Stimulated activated CD4-positive, alpha-beta T cell treated with anti-CD3 and anti-CD28 coated beads, TNF-alpha, amount 100 ng/mL, for 4 hours (primary cell): ENCODE measurements around the gene CILP2.
A peak's percentile ranks its signal among the peaks of the same experiment; 100 is the strongest.

ENCODE experiments used
- DNase-seq, 3 experiments: peaks; one replicate each; pipeline ENCODE4 v3.0.0-alpha.2; 2020; ENCODE audit warnings: low read depth in 3 of 3

Gene CILP2

DNA sequence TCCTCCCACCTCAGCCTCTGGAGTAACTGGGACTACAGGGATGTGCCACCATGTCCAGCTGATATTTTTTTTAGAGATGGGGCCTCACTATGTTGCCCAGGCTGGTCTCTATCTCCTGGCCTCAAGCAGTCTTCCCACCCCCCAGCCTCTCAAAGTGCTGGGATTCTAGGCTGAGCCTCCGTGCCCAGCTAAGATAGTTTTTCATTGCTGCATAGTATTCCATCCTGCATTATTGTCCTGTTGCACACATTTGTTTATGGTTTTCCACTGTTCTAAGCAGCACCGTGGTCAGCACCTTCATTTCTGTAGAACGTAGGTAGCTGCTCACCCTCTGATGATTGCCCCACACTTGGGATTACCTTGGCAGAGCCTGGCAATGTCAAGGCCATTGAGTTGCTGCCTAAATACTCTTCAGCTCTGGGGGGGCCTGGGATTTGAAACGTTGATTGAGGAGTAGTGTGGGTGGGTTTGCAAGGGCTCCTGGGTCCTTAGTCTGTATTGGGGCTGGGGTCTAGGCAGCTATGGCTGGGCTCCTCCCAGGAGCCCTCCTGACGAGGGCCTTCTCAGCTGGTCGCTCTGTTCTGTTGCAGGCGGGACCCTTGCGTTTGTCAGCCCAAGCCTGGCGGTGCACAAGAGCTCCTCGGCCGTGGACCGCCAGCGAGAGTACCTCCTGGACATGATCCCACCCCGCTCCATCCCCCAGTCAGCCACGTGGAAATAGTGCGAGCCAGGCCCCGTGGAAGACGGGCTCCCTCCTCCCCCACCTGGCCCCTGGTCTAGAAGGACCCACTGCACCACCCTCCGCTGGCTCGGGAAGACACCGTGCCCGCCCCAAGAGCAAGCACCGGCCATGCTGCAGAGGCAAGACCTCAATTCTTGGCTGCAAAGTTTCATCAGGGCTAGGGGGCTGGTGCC, 33.1 kb upstream of the CILP2 start:
- DNase-seq, result no peak

DNA sequence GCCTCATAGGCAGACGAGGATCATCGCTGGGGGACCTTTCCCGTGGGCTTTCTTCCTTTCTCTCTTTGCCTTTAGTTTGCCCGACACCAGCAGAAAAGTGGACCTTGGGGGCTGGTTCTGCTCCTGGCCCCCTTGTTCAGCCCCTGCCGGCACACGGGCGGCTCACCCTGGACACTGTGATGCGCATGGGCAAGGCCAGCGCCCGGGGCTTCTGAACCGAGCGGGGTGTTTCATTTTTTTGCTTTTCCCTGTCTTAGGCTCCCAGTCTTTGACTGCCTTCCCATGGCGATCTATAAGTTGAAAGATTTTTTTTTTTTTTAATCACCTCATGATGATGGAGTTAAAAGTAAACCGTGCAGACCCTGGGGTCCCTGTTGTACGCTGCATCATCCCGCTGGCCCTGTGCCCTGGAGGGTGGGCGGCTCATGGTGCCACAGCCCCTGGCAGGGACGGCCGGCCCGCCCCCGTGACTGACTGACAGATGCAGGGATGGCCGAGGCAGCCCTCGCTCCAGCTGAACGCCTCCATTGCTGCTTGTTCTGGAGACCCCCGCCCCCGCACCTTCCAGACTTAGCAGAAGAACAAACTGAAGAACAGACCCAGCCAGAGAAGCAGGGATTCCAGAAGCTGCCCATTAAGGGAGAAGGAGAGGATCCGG, 32.3 kb upstream of the CILP2 start:
- DNase-seq, result no peak

DNA sequence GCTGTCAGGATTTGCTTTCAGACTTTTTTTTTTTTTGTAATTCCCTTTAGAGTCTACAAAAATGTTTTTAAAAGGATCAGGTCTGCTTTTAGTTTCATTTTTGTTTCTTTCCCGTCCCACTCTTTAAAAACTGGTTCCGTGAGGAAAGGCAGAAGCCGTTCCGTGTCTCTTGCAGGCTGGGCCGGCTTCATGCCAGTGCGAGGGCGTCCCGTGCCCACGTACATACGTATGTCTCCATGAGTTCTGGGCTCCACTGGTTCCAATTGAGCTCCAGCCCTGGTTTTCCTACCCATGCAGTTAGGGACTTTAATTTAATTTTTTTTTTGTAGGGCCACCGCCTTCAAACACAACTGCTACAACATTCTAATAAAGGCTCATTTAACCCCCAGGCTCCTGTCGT, 31.5 kb upstream of the CILP2 start:
- no peak for DNase-seq

DNA sequence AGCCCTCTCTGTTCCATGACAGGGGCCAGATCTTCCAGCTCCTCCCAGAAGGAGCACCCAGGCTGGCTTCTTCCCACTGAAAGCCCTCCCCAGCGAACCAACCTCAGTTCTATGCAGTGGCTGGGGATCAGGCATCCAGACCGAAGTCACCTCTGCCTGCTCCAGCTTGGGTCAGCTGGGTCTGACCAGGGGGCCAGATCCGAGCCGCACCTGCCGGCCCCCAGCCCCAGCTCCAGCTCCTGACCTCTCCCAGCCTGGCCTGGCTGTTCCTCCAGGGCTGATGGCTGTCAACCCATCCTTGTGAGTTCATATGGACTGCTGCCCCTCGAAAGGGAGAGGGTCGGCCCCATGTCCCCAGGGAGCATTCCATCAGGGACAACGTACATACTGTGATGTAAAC, 30.7 kb upstream of the CILP2 start:
- no peak for DNase-seq

DNA sequence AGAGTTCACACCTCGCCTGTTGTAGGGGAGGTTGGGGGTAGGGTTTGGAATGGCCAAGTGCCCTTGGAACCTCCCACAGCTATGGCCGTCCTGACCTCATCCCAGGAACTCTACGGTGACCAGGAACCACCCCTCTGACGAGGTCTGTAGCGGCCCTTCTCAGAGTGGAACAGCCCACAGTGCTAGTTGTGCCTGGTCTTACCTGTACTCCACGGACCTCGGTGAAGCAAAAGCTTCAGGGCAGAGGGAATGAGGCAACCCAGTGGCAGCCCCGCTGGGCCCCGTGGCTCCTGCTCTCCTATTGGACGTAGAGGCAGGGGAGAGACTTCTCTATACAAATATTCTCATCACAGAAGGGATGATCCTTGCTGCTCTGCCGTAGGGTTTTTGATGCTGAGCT, 29.8 kb upstream of the CILP2 start:
- no peak for DNase-seq

DNA sequence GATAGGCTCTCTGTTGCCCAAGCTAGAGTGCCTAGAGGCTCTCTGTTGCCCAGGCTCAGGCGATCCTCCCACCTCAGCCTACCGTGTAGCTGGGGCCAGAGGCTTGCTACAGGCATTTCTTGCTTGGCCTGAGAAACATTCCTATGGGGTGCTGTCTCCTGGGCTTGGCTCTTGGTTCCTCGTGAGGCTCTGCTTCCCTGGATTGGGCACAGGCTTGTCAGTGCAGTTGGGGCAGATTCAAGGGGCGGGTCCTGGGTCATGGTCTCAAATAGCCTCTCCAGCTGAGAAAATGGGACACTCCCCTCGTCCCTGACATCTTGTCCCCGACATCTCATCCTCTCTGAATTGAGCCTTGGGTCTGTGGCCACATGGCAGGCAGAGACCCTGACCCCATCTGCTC, 27.6 kb upstream of the CILP2 start:
- no peak for DNase-seq

DNA sequence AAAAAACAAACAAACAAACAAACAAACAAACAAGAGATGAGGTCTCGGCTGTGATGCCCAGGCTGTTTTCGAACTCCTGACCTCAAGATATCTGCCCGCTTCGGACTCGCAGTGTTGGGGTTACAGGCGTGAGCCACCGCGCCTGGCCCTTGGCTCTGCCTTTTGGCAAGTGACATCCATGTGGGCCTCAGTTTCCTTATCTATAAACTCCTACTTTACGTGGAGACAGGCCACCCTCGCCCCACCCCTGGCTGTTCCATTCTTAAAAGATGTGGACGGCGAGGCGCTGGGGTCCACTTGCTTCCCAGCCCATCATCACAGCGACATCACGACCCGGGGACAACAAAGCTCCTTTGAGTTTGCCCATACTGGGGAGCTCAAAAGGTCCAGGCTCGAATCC, 24.4 kb upstream of the CILP2 start:
- DNase-seq, result no peak

DNA sequence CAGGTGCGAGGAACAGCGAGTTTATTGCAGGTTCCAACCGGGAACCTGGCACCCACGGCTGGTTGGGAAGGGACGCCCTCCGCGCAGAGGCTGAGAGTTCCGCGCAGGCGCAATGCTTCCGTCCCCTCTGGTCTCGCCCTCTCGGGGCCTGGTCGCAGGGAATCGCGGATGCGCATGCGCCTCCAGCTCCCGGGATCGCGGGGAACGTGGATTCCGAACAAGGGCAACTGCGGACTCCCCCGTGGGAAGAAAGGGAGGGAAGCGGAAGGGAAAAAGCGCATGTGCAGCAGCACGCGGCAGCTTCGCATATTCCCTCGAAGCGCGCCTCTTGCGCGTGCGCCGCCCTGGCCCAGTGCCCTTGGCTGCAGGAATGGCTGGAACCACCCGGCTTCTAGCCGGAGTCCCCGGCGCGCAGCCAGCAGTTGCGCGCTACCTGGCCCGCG, 23.8 kb upstream of the CILP2 start:
- DNase-seq, result no peak

DNA sequence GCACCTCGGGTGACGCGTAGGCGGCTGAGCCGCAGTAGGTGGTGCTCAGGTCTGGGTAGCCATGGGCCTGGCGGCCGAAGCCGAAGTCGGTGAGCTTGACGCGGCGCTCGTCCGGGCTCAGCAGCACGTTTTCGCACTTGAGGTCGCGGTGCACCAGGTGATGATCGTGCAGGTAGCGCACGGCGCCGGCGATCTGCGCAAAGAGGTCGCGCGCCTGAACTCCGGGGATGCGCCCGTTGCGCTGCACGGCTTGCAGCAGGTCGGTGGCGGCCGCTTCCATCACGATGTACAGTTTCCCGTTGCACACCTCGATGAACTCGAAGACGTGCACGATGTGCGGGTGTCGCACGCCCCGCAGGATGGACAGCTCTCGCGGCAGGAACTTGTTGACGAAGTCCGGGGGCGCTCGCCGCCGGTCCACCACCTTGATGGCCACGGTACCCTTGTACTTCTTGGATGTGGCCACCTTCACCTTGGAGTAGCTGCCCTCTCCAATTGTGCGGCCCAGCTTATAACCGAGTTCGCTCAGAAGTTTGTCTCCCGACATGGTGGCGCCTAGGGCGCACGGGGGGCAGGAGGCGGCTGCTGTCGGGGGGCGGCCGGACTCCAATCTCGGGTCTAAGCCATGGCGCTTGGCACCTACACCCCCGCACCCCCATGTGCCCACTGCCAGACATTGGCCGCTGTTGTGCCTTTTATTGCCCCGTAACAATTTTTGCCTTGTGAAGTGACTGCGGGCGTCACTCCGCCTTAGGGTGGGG, 23.0 kb upstream of the CILP2 start, which contains the start of gene TSSK6:
TSSK6 (minus strand) TSS at position 668 of the 761 bp plus-strand sequence; CDS start at position 547, 121 bp downstream.
- no peak for DNase-seq

DNA sequence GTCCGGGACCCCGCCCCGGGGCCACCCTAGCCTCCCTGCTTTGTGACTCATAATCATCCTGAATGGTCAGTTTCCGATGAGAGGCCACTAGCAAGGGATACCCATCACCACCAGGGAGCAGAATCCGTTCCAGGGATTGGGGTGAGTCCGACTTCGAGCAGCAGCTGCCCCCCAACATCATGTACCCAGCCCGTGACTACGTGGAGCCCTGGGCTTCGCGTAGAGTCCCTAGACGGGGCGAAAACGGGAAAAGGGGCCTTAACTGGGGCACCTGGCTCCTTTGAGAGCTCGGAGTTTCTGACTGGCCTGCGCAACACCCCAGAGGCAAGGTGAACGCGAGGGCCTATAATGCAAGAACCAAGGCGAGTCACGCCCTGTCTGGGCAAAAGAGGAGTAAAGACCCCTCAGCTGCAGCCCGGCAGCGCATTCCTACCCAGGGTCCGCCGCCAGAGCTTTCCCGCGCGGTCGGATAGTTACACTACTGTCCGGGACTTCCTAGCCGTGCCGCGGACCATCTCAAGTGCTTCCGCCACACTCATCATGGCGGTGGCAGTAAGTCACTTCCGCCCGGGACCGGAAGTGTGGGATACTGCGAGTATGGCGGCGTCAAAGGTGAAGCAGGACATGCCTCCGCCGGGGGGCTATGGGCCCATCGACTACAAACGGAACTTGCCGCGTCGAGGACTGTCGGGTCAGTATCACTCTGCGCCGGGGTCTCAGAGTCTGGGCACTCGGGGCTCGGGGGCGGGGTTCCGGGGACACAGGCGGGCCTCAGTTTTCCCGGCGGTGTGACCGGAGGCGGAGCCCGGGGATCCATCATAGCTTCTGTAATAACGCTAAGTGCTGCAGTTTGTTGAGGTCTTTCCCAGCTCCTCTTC, 22.2 kb upstream of the CILP2 start, which contains the start of gene NDUFA13:
NDUFA13 (plus strand) TSS at position 584 of the 878 bp plus-strand sequence; CDS start at position 598, 14 bp downstream.
- DNase-seq, result peak; percentile 86 to 94 (median 89)

DNA sequence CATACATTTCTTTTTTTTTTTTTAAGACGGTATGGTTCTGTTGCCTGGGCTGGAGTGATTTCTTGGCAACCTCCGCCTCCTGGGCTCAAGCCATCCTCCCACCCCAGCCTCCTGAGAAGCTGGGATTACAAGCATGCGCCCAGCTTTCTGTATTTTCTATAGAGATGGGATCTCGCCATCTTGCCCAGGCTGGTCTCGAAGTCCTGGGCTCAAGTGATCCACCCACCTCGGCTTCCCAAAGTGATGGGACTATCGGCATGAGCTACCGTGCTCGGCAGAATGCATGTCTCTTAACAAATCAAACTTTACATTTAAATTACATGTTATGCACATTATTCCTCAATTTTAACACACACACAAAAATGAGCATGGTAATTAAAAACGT, 20.8 kb upstream of the CILP2 start:
- DNase-seq, result no peak

DNA sequence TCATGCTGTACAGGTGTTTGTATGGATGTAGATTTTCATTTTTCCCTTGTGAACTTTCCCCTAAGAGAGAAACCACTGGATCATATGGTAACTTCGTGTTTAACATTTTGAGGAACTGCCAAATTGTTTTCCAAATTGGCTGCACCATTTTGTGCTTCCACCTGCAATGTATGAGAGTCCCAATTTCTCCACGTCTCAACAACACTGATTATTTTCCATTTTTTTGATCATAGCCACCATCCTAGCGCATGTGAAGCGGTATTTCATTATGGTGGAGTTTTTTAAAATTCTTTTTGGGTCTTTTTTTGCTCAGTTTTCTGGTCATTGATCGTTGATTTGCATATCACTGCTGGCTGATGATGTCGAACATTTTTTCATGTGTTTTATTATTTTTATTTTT, 17.1 kb upstream of the CILP2 start:
- DNase-seq, result no peak

DNA sequence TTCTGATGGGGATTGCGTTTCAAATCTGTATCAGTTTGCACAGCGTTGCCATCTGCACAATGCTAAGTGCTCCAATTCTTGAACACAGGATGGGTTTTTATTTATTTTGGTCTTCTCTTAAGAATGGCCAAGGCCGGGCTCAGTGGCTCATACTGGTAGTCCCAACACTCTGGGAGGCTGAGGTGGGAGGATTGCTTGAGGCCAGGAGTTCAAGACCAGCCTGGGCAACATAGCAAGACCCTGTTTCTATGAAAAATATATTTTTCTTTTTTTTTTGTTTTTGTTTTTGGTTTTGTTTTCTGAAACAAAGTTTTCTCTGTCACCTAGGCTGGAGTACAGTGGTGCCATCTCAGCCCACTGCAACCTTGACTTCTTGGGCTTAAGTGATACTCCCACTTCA, 14.9 kb upstream of the CILP2 start:
- no peak for DNase-seq

DNA sequence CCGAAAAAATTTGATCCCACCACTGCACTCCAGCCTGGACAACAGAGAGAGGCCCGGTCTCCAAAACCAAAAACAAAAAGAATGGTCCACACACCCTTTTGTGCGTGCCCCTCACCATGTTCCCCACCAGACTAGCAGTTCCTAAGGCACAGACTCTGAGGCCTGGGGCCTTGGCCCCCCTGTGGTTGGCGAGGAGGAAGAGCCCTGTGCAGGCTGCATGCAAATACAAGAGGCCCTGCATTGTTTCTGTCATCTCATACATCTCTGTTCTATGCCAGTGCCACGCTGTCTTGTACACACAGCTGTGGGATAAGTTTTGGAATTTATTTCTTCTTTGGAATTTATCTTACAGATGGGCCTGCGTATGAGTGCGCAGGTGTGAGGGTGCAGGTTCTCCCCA, 14.0 kb upstream of the CILP2 start:
- no peak for DNase-seq

DNA sequence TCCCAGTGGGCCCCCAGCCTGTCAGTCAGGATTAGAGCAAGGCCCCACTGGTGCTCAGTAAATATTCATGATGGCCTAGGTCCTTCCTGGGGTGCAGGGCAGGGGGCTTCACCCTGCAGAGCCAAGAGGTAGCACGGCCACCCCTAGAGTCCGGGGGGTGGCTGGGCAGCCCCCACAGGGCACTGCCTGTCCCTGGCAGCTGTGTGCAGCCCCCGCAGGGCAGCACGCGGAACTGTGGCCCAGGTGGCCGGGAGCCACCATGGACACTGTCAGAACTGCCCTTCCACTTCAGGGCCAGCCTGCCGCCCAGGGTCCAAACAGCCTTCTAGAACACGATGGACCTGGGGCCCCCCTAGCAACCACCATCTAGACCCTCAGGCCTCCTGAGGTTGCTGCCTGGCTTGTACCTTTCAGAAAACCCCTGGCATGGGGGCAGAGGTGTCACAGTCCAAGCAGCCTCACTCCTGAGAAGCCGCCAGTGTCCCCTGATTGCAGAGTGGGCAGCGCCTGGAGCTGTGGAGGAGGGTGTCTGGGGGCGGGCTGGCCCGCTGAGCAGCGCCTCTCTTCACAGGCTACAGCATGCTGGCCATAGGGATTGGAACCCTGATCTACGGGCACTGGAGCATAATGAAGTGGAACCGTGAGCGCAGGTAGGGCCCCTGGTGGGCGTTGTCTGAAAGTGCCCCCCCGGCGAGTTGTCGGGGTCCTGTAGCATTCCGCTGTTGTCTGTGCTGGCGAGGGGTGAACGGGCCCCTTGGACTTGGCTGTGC, 12.3 kb upstream of the CILP2 start:
- no peak for DNase-seq

DNA sequence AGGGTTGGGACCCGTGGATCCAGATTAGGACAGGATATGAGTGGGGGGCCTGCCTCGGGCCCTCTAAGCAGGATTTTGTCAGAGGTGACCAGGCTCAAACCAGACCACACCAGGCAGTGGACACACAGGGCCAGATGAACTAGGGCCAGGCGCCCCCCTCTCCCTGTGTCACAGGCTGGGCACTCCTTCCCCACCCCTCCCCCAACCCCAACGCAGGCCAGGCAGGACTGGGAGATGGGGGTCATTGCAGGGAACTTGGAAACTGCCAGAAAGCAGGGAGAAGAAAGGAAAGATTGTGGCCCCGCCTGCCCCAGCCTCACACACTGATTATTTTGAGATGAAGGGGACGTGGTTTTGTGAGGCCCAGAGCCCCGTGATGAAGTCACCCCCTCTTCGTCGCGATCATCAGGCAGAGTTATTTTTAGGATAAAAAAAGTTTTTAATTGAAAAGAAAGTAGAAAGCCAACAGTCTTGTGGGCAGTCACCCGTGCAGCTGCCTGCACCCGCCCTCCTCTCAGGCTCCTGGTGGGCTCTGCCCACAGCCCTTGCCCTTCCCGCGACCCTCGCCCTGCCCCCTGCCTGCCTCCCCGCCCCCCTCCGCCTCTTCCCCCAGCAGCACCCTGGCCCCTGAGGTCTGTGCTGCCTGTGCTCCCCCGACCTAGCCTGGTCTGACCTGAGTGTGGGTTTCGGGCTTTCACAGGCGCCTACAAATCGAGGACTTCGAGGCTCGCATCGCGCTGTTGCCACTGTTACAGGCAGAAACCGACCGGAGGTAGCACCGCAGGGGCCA, 11.3 kb upstream of the CILP2 start:
- DNase-seq, result no peak

DNA sequence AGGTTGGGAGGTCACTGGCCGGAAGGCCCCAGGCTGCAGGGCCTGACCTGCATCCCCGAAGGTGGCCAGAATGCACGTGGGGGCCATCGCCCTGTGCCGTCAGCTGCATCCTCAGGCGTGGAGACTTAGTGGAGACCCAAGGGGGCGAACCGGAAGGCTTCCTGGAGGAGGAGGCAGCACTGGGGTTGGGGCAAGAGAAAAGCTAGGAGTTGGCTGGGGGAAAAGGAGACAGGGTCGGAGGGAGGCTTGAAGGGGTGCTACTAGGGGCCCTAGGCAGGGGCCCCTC, 10.8 kb upstream of the CILP2 start:
- DNase-seq, result no peak

DNA sequence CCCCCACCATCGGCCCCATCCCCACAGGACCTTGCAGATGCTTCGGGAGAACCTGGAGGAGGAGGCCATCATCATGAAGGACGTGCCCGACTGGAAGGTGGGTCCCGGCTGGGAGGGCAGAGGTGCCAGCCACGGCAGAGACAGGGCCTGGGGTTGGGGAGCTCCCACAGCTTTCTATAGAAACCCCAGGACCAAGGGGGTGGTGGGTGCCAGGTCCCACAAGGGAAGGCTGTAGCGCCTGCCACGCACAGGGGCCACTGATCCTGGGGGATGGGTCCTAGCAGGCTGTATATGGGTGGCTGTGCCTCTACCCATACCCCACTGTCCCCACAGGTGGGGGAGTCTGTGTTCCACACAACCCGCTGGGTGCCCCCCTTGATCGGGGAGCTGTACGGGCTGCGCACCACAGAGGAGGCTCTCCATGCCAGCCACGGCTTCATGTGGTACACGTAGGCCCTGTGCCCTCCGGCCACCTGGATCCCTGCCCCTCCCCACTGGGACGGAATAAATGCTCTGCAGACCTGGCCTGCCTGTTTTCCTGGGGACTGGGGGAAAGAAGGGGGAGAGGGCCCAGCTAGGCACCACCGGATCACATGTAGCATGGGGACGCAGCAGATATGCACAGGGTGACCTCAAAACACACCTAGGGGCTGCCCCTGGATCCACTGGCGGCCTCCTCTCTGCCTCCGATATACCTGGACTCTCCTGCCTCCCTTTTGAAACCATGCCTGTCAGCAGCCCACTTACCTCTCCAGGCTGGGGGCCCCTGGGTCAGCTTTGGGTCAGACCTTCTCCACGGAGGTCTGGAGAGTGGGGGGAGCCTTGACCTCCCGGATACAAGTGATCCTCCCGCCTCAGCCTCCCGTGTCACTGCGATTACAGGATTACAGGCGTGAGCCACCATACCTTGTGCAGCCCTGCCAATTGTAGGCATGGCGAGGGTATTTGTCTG, 10.1 kb upstream of the CILP2 start:
- DNase-seq, result no peak
